ENCODE results near the gene RAB25.

GRCh38 chr1:156024801-156025200 lies 36.2 kb upstream of the RAB25 start:
- TF ChIP-seq CTCF (IDR thresholded peaks at IDR 0.05; ENCODE audit: low read depth, low read length, poor library complexity, severe bottlenecking): no peak
- TF ChIP-seq EZH2phosphoT487 (IDR thresholded peaks at IDR 0.05; ENCODE audit: borderline replicate concordance, low read length): no peak

All from DOHH2 (cell line).